ENCODE measurements around the gene HM13.

DNA sequence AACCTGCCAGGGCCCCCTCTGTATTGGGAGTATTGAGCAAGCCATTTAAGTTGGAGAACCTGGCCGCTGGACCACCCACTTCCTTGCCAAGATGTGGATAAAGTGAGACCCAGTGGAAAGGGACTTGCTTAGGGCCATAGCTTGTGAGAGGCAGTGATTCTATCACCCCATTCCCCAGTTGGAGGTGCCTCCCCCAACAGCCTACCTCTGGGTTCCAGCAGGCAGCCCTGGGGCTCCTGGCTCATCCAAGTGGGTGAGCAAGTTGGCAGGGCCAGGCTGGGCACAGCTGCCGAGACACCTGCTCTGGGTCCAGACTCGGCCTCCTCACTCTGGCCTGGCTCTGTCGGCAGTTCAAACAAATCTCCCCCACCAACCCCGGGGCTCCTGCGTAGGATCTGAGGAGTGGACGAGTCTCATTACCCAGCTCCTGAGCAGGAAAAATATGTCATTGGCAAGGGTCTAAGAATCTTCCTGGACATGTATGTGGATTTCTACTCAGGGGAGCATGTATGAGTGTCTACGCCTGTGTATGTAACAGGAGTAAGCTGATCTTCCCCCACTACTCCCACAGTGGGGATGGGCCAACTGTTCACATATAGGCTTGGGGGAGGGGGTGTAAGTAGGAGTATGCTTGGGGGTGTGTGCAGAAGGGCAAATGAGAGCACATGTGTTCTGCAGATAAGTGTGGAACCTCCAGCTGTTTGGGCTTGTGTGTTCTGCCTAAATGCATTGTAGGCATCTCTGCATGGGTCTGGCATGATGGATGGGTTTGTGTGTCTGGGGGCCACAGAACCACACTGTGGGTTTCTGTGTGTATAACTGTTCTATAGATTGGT lies 92.8 kb downstream of the HM13 start:
- TF ChIP-seq POLR2AphosphoS5 (IDR thresholded peaks at IDR 0.05; ENCODE audit: low read depth, low read length) (peak; percentile 87), SP1 (IDR thresholded peaks at IDR 0.05; ENCODE audit: low read depth) (no peak), CEBPB (IDR thresholded peaks at IDR 0.05; ENCODE audit: low read depth) (no peak), YY1 (IDR thresholded peaks at IDR 0.05; ENCODE audit: extremely low read depth, insufficient replicate concordance, low read depth, low read length) (peak; percentile 24), ZFX (IDR thresholded peaks at IDR 0.05) (no peak), POLR2A (IDR thresholded peaks at IDR 0.05; ENCODE audit: borderline replicate concordance, extremely low read depth, insufficient read depth, insufficient read length) (peak; percentile 98), FOSL1 (IDR thresholded peaks at IDR 0.05; ENCODE audit: low read depth) (no peak), RAD21 (IDR thresholded peaks at IDR 0.05; ENCODE audit: low read depth) (no peak), SIN3A (IDR thresholded peaks at IDR 0.05; ENCODE audit: low read depth) (no peak), TCF7L2 (IDR thresholded peaks at IDR 0.05; ENCODE audit: borderline replicate concordance, extremely low read depth, insufficient read depth, insufficient read length) (peak; percentile 94), EZH2 (IDR thresholded peaks at IDR 0.05) (no peak)
- TF ChIP-seq, protein P1, sequence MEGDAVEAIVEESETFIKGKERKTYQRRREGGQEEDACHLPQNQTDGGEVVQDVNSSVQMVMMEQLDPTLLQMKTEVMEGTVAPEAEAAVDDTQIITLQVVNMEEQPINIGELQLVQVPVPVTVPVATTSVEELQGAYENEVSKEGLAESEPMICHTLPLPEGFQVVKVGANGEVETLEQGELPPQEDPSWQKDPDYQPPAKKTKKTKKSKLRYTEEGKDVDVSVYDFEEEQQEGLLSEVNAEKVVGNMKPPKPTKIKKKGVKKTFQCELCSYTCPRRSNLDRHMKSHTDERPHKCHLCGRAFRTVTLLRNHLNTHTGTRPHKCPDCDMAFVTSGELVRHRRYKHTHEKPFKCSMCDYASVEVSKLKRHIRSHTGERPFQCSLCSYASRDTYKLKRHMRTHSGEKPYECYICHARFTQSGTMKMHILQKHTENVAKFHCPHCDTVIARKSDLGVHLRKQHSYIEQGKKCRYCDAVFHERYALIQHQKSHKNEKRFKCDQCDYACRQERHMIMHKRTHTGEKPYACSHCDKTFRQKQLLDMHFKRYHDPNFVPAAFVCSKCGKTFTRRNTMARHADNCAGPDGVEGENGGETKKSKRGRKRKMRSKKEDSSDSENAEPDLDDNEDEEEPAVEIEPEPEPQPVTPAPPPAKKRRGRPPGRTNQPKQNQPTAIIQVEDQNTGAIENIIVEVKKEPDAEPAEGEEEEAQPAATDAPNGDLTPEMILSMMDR (IDR thresholded peaks at IDR 0.05 in 2 of 3, conservative IDR thresholded peaks at IDR 0.05 in 1 of 3; ENCODE audit: borderline replicate concordance in 1 of 3, insufficient read depth in 1 of 3, low read depth in 2 of 3, low read length in 2 of 3), result no peak
- TF ChIP-seq, protein P2, sequence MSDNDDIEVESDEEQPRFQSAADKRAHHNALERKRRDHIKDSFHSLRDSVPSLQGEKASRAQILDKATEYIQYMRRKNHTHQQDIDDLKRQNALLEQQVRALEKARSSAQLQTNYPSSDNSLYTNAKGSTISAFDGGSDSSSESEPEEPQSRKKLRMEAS (IDR thresholded peaks at IDR 0.05), result no peak
- TF ChIP-seq, protein P3, sequence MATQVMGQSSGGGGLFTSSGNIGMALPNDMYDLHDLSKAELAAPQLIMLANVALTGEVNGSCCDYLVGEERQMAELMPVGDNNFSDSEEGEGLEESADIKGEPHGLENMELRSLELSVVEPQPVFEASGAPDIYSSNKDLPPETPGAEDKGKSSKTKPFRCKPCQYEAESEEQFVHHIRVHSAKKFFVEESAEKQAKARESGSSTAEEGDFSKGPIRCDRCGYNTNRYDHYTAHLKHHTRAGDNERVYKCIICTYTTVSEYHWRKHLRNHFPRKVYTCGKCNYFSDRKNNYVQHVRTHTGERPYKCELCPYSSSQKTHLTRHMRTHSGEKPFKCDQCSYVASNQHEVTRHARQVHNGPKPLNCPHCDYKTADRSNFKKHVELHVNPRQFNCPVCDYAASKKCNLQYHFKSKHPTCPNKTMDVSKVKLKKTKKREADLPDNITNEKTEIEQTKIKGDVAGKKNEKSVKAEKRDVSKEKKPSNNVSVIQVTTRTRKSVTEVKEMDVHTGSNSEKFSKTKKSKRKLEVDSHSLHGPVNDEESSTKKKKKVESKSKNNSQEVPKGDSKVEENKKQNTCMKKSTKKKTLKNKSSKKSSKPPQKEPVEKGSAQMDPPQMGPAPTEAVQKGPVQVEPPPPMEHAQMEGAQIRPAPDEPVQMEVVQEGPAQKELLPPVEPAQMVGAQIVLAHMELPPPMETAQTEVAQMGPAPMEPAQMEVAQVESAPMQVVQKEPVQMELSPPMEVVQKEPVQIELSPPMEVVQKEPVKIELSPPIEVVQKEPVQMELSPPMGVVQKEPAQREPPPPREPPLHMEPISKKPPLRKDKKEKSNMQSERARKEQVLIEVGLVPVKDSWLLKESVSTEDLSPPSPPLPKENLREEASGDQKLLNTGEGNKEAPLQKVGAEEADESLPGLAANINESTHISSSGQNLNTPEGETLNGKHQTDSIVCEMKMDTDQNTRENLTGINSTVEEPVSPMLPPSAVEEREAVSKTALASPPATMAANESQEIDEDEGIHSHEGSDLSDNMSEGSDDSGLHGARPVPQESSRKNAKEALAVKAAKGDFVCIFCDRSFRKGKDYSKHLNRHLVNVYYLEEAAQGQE (IDR thresholded peaks at IDR 0.05; ENCODE audit: low read depth), result no peak

Measured in HCT116 (cell line).